Liver (tissue), 9 donors: ENCODE data around the gene RSKR. TPM values are rescaled to one million over a fixed set of nuclear protein-coding genes. Genes with fewer than 3 reads are reported as not detected.

Experiments used
- DNase-seq: peaks from one replicate; pipeline ENCODE4 v3.0.0-alpha.2; 2017; ENCODE audit warnings: low spot score
- H3K27ac ChIP-seq, 2 donors: one replicate each; pipeline ENCODE4 v1.7.0; 2013; ENCODE audit warnings: inconsistent platforms in 2 of 2, low read length in 2 of 2, control low read depth in 1 of 2, low read depth in 1 of 2, mild to moderate bottlenecking in 1 of 2
- H3K27me3 ChIP-seq, 4 donors: one replicate each; pipeline versions ENCODE4 v1.6.1 to v1.7.0; 2013; ENCODE audit warnings: low read length in 3 of 4, inconsistent platforms in 1 of 4, mild to moderate bottlenecking in 1 of 4, moderate library complexity in 1 of 4; ENCODE audit not compliant: control insufficient read depth in 4 of 4, insufficient read depth in 4 of 4
- H3K36me3 ChIP-seq, 4 donors: one replicate each; pipeline versions ENCODE4 v1.6.1 to v1.7.0; 2013; ENCODE audit warnings: low read length in 3 of 4, mild to moderate bottlenecking in 3 of 4, low read depth in 1 of 4, moderate library complexity in 1 of 4; ENCODE audit not compliant: control insufficient read depth in 4 of 4, insufficient read depth in 3 of 4
- H3K4me1 ChIP-seq, 4 donors: one replicate each; pipeline versions ENCODE4 v1.6.1 to v1.7.0; 2013; ENCODE audit warnings: low read length in 3 of 4, mild to moderate bottlenecking in 3 of 4, moderate library complexity in 1 of 4; ENCODE audit not compliant: control insufficient read depth in 4 of 4, insufficient read depth in 4 of 4
- H3K4me3 ChIP-seq, 3 donors: one replicate each; pipeline versions ENCODE4 v1.6.1 to v1.7.0; 2013; ENCODE audit warnings: low read length in 3 of 3, control low read depth in 1 of 3, low read depth in 1 of 3, mild to moderate bottlenecking in 1 of 3
- H3K9ac ChIP-seq, 2 donors: one replicate each; pipeline ENCODE4 v1.7.0; 2013; ENCODE audit warnings: low read length in 2 of 2, mild to moderate bottlenecking in 2 of 2, moderate library complexity in 2 of 2, control low read depth in 1 of 2, low read depth in 1 of 2
- H3K9me3 ChIP-seq, 4 donors: one replicate each; pipeline versions ENCODE4 v1.6.1 to v1.7.0; 2013; ENCODE audit warnings: low read length in 3 of 4; ENCODE audit not compliant: control insufficient read depth in 4 of 4
- EGR1 ChIP-seq, 2 donors: IDR thresholded peaks; 2 replicates each; pipeline ENCODE4 v1.6.1; 2016 to 2018; ENCODE audit warnings: antibody characterized with exemption in 2 of 2, low read depth in 2 of 2
- FOXA1 ChIP-seq: IDR thresholded peaks from 2 replicates; pipeline ENCODE4 v1.6.1; 2016; ENCODE audit warnings: antibody characterized with exemption
- HNF4A ChIP-seq, 2 donors: conservative IDR thresholded peaks; 2 replicates each; pipeline ENCODE4 v1.6.1; 2016; ENCODE audit warnings: antibody characterized with exemption in 2 of 2, mild to moderate bottlenecking in 2 of 2
- HNF4G ChIP-seq: IDR thresholded peaks from 2 replicates; pipeline ENCODE4 v1.6.1; 2016; ENCODE audit warnings: antibody characterized with exemption
- JUND ChIP-seq, 2 donors: IDR thresholded peaks; 2 replicates each; pipeline ENCODE4 v1.6.1; 2016; ENCODE audit warnings: antibody characterized with exemption in 2 of 2
- NR2F2 ChIP-seq: IDR thresholded peaks from 2 replicates; pipeline ENCODE4 v1.6.1; 2016; ENCODE audit warnings: antibody characterized with exemption
- REST ChIP-seq: IDR thresholded peaks from 2 replicates; pipeline ENCODE4 v1.6.1; 2016; ENCODE audit warnings: antibody characterized with exemption, mild to moderate bottlenecking
- SP1 ChIP-seq: IDR thresholded peaks from 2 replicates; pipeline ENCODE4 v1.6.1; 2018; ENCODE audit warnings: antibody characterized with exemption, mild to moderate bottlenecking
- TAF1 ChIP-seq: conservative IDR thresholded peaks from 2 replicates; pipeline ENCODE4 v1.6.1; 2016; ENCODE audit warnings: antibody characterized with exemption, mild to moderate bottlenecking
- YY1 ChIP-seq: IDR thresholded peaks from 2 replicates; pipeline ENCODE4 v1.6.1; 2016; ENCODE audit warnings: antibody characterized with exemption, mild to moderate bottlenecking
- ZBTB33 ChIP-seq: IDR thresholded peaks from 2 replicates; pipeline ENCODE4 v1.6.1; 2016; ENCODE audit warnings: antibody characterized with exemption
- WGBS: extraction: QIAGEN DNeasy Blood & Tissue Kit; methylation state at CpG from one replicate; pipeline ENCODE4 v1.1.7; 2013; 5-methylcytosine and 5-hydroxymethylcytosine counted together
- polyA plus RNA-seq, 2 donors: library from polyadenylated mRNA; stranded (reverse) in 1 of 2; unstranded in 1 of 2; fragments of 200-250 nt in 1 of 2; fragments of >200 nt in 1 of 2; fragmentation: Nextera tagmentation in 1 of 2; extraction: Ambion mirVana in 1 of 2; gene quantifications; one replicate each; pipeline versions ENCODE4 v1.2.1 to v1.2.3, GENCODE V29; 2013 to 2015
- total RNA-seq, 2 donors: library from RNA; depleted of rRNA; stranded (reverse); fragments of >200 nt; gene quantifications; one replicate each; pipeline ENCODE4 v1.2.3, GENCODE V29; 2014
- TF ChIP-seq, protein P1 (sequence below): IDR thresholded peaks from 2 replicates; pipeline ENCODE4 v1.6.1; 2016; ENCODE audit warnings: antibody characterized with exemption
- TF ChIP-seq, protein P2 (sequence below): fragments of 150-350 bp; IDR thresholded peaks from 2 replicates; pipeline ENCODE4 v1.5.1; 2017; ENCODE audit warnings: improper control_type of control experiment, low read depth, low read length; ENCODE audit not compliant: missing input control
- donor health status: healthy.
- donor health status: healthy.
- donor health status: healthy.
- donor health status: healthy.
- donor health status: healthy.

RSKR gene
- total and polyA plus RNA-seq, 4 donors, result 0.63 to 14.5 (median 1.2) TPM

DNA sequence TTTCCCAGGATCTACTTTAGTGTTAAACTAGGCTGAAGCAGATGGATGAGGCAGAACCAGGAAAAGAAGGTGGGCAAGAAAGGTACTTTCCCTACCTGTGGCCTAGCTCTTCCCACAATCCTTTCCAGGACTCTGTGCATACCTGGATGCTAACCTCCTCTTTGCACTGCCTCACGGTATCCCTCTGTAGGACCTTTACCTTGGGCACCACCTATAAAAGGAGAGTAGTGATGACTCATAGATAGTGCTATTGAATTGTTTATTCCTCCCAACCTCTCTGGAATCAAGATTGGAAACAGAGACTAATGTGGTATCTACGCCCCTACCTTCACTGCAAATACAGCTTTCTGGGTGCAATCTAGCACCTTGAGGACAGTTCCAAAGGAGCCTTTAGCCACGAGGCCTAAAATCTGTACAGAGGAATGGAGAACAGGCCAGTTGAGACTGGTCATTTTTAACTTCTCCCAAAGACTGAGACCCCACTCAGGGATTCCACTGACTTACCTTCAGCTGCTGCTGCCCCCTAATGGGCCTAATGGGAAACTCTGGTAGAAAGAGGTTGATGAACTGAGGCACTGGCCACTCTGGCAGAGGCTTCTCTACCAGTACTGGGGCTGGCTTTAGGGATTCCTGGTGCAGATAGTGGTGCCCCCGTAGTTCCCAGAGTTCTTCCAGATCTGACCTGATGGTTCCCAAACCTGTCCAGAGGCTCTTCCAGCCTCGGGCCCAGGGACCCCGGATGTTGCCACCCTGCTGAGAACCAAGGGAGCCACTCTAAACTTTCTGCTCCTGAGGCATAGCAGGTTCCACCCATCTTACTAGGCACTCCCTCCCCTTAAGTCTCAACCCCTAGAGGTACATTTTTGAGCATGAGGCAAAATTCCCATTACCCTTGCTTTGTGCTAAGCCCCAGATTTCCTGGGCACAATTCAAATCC is 781 bp downstream of the RSKR start (continued):
- TF ChIP-seq, protein P1, sequence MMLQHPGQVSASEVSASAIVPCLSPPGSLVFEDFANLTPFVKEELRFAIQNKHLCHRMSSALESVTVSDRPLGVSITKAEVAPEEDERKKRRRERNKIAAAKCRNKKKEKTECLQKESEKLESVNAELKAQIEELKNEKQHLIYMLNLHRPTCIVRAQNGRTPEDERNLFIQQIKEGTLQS, result no peak

- WGBS, result 56% methylated on average over 2 of the region's 2 CpGs
- Histone ChIP-seq H3K4me3 (no peak overlapping the region), H3K4me1 (no peaks in the 10 kb centered on the region), H3K9ac (no peak overlapping the region), H3K27ac (no peak overlapping the region), H3K36me3 (peaks cover 14 to 56% (median 37%) of the 10 kb centered on the region in 4 donors), H3K9me3 (no peaks in the 10 kb centered on the region), H3K27me3 (no peaks in the 10 kb centered on the region)
- TF ChIP-seq, protein P2, sequence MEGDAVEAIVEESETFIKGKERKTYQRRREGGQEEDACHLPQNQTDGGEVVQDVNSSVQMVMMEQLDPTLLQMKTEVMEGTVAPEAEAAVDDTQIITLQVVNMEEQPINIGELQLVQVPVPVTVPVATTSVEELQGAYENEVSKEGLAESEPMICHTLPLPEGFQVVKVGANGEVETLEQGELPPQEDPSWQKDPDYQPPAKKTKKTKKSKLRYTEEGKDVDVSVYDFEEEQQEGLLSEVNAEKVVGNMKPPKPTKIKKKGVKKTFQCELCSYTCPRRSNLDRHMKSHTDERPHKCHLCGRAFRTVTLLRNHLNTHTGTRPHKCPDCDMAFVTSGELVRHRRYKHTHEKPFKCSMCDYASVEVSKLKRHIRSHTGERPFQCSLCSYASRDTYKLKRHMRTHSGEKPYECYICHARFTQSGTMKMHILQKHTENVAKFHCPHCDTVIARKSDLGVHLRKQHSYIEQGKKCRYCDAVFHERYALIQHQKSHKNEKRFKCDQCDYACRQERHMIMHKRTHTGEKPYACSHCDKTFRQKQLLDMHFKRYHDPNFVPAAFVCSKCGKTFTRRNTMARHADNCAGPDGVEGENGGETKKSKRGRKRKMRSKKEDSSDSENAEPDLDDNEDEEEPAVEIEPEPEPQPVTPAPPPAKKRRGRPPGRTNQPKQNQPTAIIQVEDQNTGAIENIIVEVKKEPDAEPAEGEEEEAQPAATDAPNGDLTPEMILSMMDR, result no peak
- no peak for TF ChIP-seq TAF1
- no peak for TF ChIP-seq EGR1 (IDR thresholded peaks at IDR 0.05; ENCODE audit: low read depth in 2 of 2)
- TF ChIP-seq, protein P1, result no peak
- no peak for TF ChIP-seq REST
- TF ChIP-seq YY1, result no peak
- no peak for TF ChIP-seq FOXA1
- TF ChIP-seq SP1, result no peak
- no peak for TF ChIP-seq HNF4G
- no peak for DNase-seq
These were observed 1.5 kb downstream of the RSKR start for GRCh38 chr17:28612531-28612930.

GRCh38 chr17:28610376-28610775 is 3.6 kb downstream of the RSKR start:
- TF ChIP-seq HNF4G (no peak), TAF1 (no peak), YY1 (no peak), NR2F2 (no peak), HNF4A (conservative IDR thresholded peaks at IDR 0.05) (no peak), SP1 (no peak), JUND (IDR thresholded peaks at IDR 0.05) (no peak), REST (no peak), ZBTB33 (no peak)
- Histone ChIP-seq H3K4me3 (no peak overlapping the region), H3K27me3 (no peaks in the 10 kb centered on the region), H3K36me3 (peaks cover 9 to 34% (median 16%) of the 10 kb centered on the region in 4 donors), H3K9ac (no peak overlapping the region), H3K4me1 (no peaks in the 10 kb centered on the region), H3K27ac (no peak overlapping the region), H3K9me3 (no peaks in the 10 kb centered on the region)
- 73% methylated on average over 8 of the region's 8 CpGs for WGBS
- no peak for DNase-seq
